T-helper 2 cell treated with Interferon-gamma antibody and Interleukin-4, amounts not matched to agents 100 ng/mL and 5 ng/mL, for 36 hours (primary cell): ENCODE results near the gene ASPM. TPM values are rescaled to one million over a fixed set of nuclear protein-coding genes. Genes with fewer than 3 reads are reported as not detected.

Experiments used
- total RNA-seq: library from RNA; stranded (reverse); gene quantifications from 2 replicates; pipeline ENCODE4 v1.2.3, GENCODE V29; 2022

The ASPM gene
- total RNA-seq, 1 donor from 2014 or later: 65.6 TPM

Other genes starting within 250 kb of the ASPM start
- gene CFHR2, start 202.9 kb downstream of the ASPM start, total RNA-seq: not detected in 2 replicates
- gene CFHR5, start 169.1 kb downstream of the ASPM start, total RNA-seq: not detected in 2 replicates
- not detected in 2 replicates for gene F13B, start 79.4 kb downstream of the ASPM start, total RNA-seq
- gene ZBTB41, start 54.6 kb upstream of the ASPM start, total RNA-seq: 5.9 TPM in 2 replicates
- 0.14 TPM in 1 of 2 replicates, not detected in the other for gene CRB1, start 121.6 kb upstream of the ASPM start, total RNA-seq